Osteoblast (primary cell): ENCODE results near the gene NEDD4L. TPM values are rescaled to one million over a fixed set of nuclear protein-coding genes. Genes with fewer than 3 reads are reported as not detected.

ENCODE experiments used
- DNase-seq: peaks from one replicate; pipeline ENCODE4 v3.0.0; 2011; ENCODE audit warnings: low spot score, mixed read lengths; ENCODE audit not compliant: insufficient read length; ENCODE audit errors: missing footprints
- H2AFZ ChIP-seq: 2 replicates; pipeline ENCODE4 v1.6.0; 2011; ENCODE audit warnings: mild to moderate bottlenecking, low read length
- H3K27ac ChIP-seq: 2 replicates; pipeline ENCODE4 v1.5.1; 2011; ENCODE audit warnings: mild to moderate bottlenecking, low read depth, low read length, moderate library complexity
- H3K27me3 ChIP-seq: 2 replicates; pipeline ENCODE4 v1.6.0; 2012; ENCODE audit warnings: mild to moderate bottlenecking, control low read depth, inconsistent platforms, low read length, moderate library complexity; ENCODE audit not compliant: insufficient read depth
- H3K36me3 ChIP-seq: 2 replicates; pipeline ENCODE4 v1.5.1; 2011; ENCODE audit warnings: mild to moderate bottlenecking, low read length, control low read depth, moderate library complexity; ENCODE audit not compliant: insufficient read depth
- H3K4me1 ChIP-seq: 2 replicates; pipeline ENCODE4 v1.5.1; 2011; ENCODE audit warnings: mild to moderate bottlenecking, low read length, control low read depth, moderate library complexity; ENCODE audit not compliant: insufficient read depth
- H3K4me2 ChIP-seq: 2 replicates; pipeline ENCODE4 v1.6.0; 2011; ENCODE audit warnings: mild to moderate bottlenecking, low read length; ENCODE audit not compliant: insufficient read depth
- H3K4me3 ChIP-seq: fragments of 200-600 bp; sonication (generic); 3 replicates; pipeline ENCODE4 v1.5.1; 2012; ENCODE audit warnings: mild to moderate bottlenecking, low read length, inconsistent platforms; ENCODE audit not compliant: insufficient read depth
- H3K79me2 ChIP-seq: 2 replicates; pipeline ENCODE4 v1.6.0; 2012; ENCODE audit warnings: mild to moderate bottlenecking, low read length, control low read depth, inconsistent platforms; ENCODE audit not compliant: insufficient read depth
- H3K9me3 ChIP-seq: 2 replicates; pipeline ENCODE4 v1.5.1; 2011; ENCODE audit warnings: low read depth, low read length, control low read depth
- H4K20me1 ChIP-seq: 2 replicates; pipeline ENCODE4 v1.6.0; 2012; ENCODE audit warnings: mild to moderate bottlenecking, low read length, control low read depth; ENCODE audit not compliant: insufficient read depth
- total RNA-seq: library from RNA; depleted of rRNA; stranded (reverse); fragments of >200 nt; gene quantifications from 2 replicates; pipeline ENCODE4 v1.2.3, GENCODE V29; 2012
- TF ChIP-seq, protein P1 (sequence below): IDR thresholded peaks from 2 replicates; pipeline ENCODE4 v1.5.1; 2011; ENCODE audit warnings: mild to moderate bottlenecking, low read depth, low read length, moderate library complexity; ENCODE audit errors: extremely low read depth

NEDD4L gene
- total RNA-seq, 1 donor: 30.0 TPM

- Histone ChIP-seq H3K4me2 (no peak overlapping the region), H3K27ac (no peak overlapping the region), H3K36me3 (no peaks in the 10 kb centered on the region), H2AFZ (no peak overlapping the region), H3K4me3 (no peak overlapping the region), H3K79me2 (no peaks in the 10 kb centered on the region), H3K4me1 (no peaks in the 10 kb centered on the region), H3K9me3 (no peaks in the 10 kb centered on the region), H3K27me3 (peaks cover 18% of the 10 kb centered on the region), H4K20me1 (no peaks in the 10 kb centered on the region)
- TF ChIP-seq, protein P1, sequence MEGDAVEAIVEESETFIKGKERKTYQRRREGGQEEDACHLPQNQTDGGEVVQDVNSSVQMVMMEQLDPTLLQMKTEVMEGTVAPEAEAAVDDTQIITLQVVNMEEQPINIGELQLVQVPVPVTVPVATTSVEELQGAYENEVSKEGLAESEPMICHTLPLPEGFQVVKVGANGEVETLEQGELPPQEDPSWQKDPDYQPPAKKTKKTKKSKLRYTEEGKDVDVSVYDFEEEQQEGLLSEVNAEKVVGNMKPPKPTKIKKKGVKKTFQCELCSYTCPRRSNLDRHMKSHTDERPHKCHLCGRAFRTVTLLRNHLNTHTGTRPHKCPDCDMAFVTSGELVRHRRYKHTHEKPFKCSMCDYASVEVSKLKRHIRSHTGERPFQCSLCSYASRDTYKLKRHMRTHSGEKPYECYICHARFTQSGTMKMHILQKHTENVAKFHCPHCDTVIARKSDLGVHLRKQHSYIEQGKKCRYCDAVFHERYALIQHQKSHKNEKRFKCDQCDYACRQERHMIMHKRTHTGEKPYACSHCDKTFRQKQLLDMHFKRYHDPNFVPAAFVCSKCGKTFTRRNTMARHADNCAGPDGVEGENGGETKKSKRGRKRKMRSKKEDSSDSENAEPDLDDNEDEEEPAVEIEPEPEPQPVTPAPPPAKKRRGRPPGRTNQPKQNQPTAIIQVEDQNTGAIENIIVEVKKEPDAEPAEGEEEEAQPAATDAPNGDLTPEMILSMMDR: no peak
- no peak for DNase-seq
Measured at GRCh38 chr18:58158459-58158858, 114.4 kb downstream of the NEDD4L start.

DNA sequence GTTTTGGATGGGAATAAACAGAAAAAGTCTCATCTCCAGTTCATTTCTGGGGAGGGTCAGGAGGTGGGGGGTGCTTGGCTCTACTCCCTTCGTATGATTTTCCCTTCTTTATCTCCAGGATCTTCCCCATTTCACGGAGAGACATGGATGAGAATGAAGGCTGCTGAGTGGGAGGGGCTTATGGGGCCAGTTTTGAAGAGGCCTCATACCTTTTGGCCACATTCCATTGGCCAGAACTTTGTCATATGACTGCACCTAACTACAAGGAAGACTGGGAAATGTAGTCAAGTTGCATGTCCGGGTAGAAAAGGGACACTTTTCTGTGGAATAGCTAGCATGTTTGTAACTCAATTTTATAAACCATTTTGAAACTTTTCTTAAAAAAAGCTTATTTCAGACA lies 117.6 kb downstream of the NEDD4L start:
- Histone ChIP-seq H3K4me2 (no peak overlapping the region), H3K4me3 (no peak overlapping the region), H3K79me2 (no peaks in the 10 kb centered on the region), H3K27ac (no peak overlapping the region), H2AFZ (no peak overlapping the region), H3K4me1 (no peaks in the 10 kb centered on the region), H3K27me3 (peaks cover 32% of the 10 kb centered on the region), H3K36me3 (no peaks in the 10 kb centered on the region), H4K20me1 (no peaks in the 10 kb centered on the region), H3K9me3 (no peaks in the 10 kb centered on the region)
- no peak for DNase-seq
- TF ChIP-seq, protein P1: no peak

DNA sequence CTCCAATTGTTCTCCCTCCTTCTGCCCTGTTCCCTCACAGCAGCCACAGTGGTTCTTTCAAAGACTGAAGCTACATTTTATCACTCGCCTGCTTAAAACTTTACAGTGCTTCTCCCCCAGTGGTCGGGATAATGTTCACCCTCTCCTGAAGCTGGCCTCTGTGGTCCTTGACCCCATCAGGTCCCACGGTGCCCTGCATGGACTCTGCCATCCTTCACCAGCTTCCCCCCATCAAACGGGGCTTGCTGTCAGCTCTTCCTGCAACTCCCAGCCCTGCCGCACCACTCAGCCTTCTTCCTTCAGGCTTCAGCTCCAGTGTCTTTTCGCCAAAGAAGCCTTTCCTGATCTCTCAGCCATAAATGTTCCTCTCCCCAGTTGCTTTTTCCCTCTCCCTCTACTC lies 118.1 kb downstream of the NEDD4L start:
- H3K4me1 ChIP-seq: no peaks in the 10 kb centered on the region
- H3K79me2 ChIP-seq: no peaks in the 10 kb centered on the region
- H2AFZ ChIP-seq: no peak overlapping the region
- no peaks in the 10 kb centered on the region for H3K9me3 ChIP-seq
- no peak for DNase-seq
- TF ChIP-seq, protein P1: no peak
- H3K27ac ChIP-seq: no peak overlapping the region
- H3K36me3 ChIP-seq: no peaks in the 10 kb centered on the region
- no peaks in the 10 kb centered on the region for H4K20me1 ChIP-seq
- no peak overlapping the region for H3K4me2 ChIP-seq
- no peak overlapping the region for H3K4me3 ChIP-seq
- peaks cover 32% of the 10 kb centered on the region for H3K27me3 ChIP-seq

- Histone ChIP-seq H3K27me3 (peaks cover 34% of the 10 kb centered on the region), H3K4me3 (no peak overlapping the region), H3K27ac (no peak overlapping the region), H4K20me1 (no peaks in the 10 kb centered on the region), H3K79me2 (no peaks in the 10 kb centered on the region), H3K9me3 (no peaks in the 10 kb centered on the region), H3K4me1 (no peaks in the 10 kb centered on the region), H3K36me3 (no peaks in the 10 kb centered on the region), H3K4me2 (no peak overlapping the region), H2AFZ (no peak overlapping the region)
- no peak for DNase-seq
- TF ChIP-seq, protein P1: no peak
Measured at GRCh38 chr18:58163004-58163590, 119.1 kb downstream of the NEDD4L start.
